SK-N-SH treated with all-trans-retinoic acid at 6 μM for 48 hours (cell line): ENCODE results near the gene PDE1A.
A peak's percentile ranks its signal among the peaks of the same experiment; 100 is the strongest.

ENCODE experiments used
- ATAC-seq: fragments of 200-7000 bp; cut with Tn5 transposase; 3 replicates; pipeline ENCODE4 v1.9.1; 2020; ENCODE audit warnings: mild to moderate bottlenecking, moderate library complexity
- ARNTL ChIP-seq: fragments of 450-650 bp; formaldehyde crosslinking; IDR thresholded peaks from 2 replicates; pipeline ENCODE4 v1.5.0; 2020; ENCODE audit warnings: low read depth, mild to moderate bottlenecking, moderate library complexity, borderline replicate concordance
- BACH2 ChIP-seq: fragments of 250-450 bp; sonication (Bioruptor Pico); IDR thresholded peaks from 2 replicates; pipeline ENCODE4 v1.9.0; 2021; ENCODE audit warnings: mild to moderate bottlenecking, borderline replicate concordance
- CSDC2 ChIP-seq: fragments of 250-450 bp; sonication (Bioruptor Pico); IDR thresholded peaks from 2 replicates; pipeline ENCODE4 v1.5.0; 2020; ENCODE audit warnings: mild to moderate bottlenecking, moderate library complexity
- ESRRG ChIP-seq: fragments of 250-450 bp; sonication (Bioruptor Pico); IDR thresholded peaks from 2 replicates; pipeline ENCODE4 v1.6.1; 2021; ENCODE audit warnings: mild to moderate bottlenecking
- GLIS3 ChIP-seq: fragments of 250-450 bp; sonication (Bioruptor Pico); IDR thresholded peaks from 2 replicates; pipeline ENCODE4 v1.5.0; 2020; ENCODE audit warnings: mild to moderate bottlenecking, moderate library complexity
- ISL1 ChIP-seq: fragments of 250-450 bp; sonication (Bioruptor Pico); IDR thresholded peaks from 2 replicates; pipeline ENCODE4 v2.1.2; 2022; ENCODE audit warnings: mild to moderate bottlenecking, moderate library complexity
- OSR1 ChIP-seq: fragments of 250-450 bp; sonication (Bioruptor Pico); IDR thresholded peaks from 2 replicates; pipeline ENCODE4 v1.8.0; 2022; ENCODE audit warnings: moderate library complexity, mild to moderate bottlenecking, inconsistent platforms
- PPARA ChIP-seq: fragments of 250-450 bp; sonication (Bioruptor Pico); IDR thresholded peaks from 2 replicates; pipeline ENCODE4 v1.5.0; 2020; ENCODE audit warnings: mild to moderate bottlenecking, borderline replicate concordance
- RARB ChIP-seq: fragments of 250-450 bp; sonication (Bioruptor Pico); IDR thresholded peaks from 2 replicates; pipeline ENCODE4 v1.8.0; 2021; ENCODE audit warnings: mild to moderate bottlenecking, moderate library complexity
- SNAI2 ChIP-seq: fragments of 250-450 bp; sonication (Bioruptor Pico); IDR thresholded peaks from 2 replicates; pipeline ENCODE4 v1.5.0; 2020; ENCODE audit warnings: mild to moderate bottlenecking, moderate library complexity
- TCF4 ChIP-seq: fragments of 250-450 bp; sonication (Bioruptor Pico); IDR thresholded peaks from 2 replicates; pipeline ENCODE4 v1.8.0; 2021; ENCODE audit warnings: mild to moderate bottlenecking, moderate library complexity, borderline replicate concordance
- TOX ChIP-seq: fragments of 250-450 bp; sonication (Bioruptor Pico); IDR thresholded peaks from 2 replicates; pipeline ENCODE4 v1.8.0; 2021; ENCODE audit warnings: mild to moderate bottlenecking, moderate library complexity, borderline replicate concordance
- ZC3H10 ChIP-seq: fragments of 250-450 bp; sonication (Bioruptor Pico); IDR thresholded peaks from 2 replicates; pipeline ENCODE4 v1.5.1; 2021; ENCODE audit warnings: mild to moderate bottlenecking, moderate library complexity
- ZFP3 ChIP-seq: fragments of 250-450 bp; sonication (Bioruptor Pico); IDR thresholded peaks from 2 replicates; pipeline ENCODE4 v1.5.0; 2020; ENCODE audit warnings: mild to moderate bottlenecking, moderate library complexity
- ZFP30 ChIP-seq: fragments of 450-650 bp; formaldehyde crosslinking; IDR thresholded peaks from 2 replicates; pipeline ENCODE4 v1.5.0; 2022; ENCODE audit warnings: mild to moderate bottlenecking, moderate library complexity
- ZNF565 ChIP-seq: fragments of 450-650 bp; formaldehyde crosslinking; conservative IDR thresholded peaks from 2 replicates; pipeline ENCODE4 v1.5.0; 2020; ENCODE audit warnings: low read depth, mild to moderate bottlenecking, moderate library complexity
- ZNF70 ChIP-seq: fragments of 450-650 bp; formaldehyde crosslinking; IDR thresholded peaks from 2 replicates; pipeline ENCODE4 v1.5.0; 2020; ENCODE audit warnings: mild to moderate bottlenecking, moderate library complexity
- ZNF8 ChIP-seq: fragments of 450-650 bp; formaldehyde crosslinking; IDR thresholded peaks from 2 replicates; pipeline ENCODE4 v1.5.0; 2020; ENCODE audit warnings: mild to moderate bottlenecking, moderate library complexity
- TF ChIP-seq, protein P1 (sequence below): fragments of 250-450 bp; sonication (Bioruptor Pico); IDR thresholded peaks from 2 replicates; pipeline ENCODE4 v1.5.1; 2021; ENCODE audit warnings: mild to moderate bottlenecking, moderate library complexity
- TF ChIP-seq, protein P2 (sequence below): fragments of 250-450 bp; sonication (Bioruptor Pico); IDR thresholded peaks from 2 replicates; pipeline ENCODE4 v1.5.1; 2020; ENCODE audit warnings: low read depth, mild to moderate bottlenecking, moderate library complexity
- TF ChIP-seq, protein P3 (sequence below): fragments of 250-450 bp; sonication (Bioruptor Pico); IDR thresholded peaks from 2 replicates; pipeline ENCODE4 v1.8.0; 2020; ENCODE audit warnings: mild to moderate bottlenecking, moderate library complexity, borderline replicate concordance
- TF ChIP-seq, protein P4 (sequence below): fragments of 250-450 bp; sonication (Bioruptor Pico); IDR thresholded peaks from 2 replicates; pipeline ENCODE4 v1.8.0; 2021; ENCODE audit warnings: low read depth, mild to moderate bottlenecking, moderate library complexity, borderline replicate concordance
- TF ChIP-seq, protein P5 (sequence below): fragments of 250-450 bp; sonication (Bioruptor Pico); IDR thresholded peaks from 2 replicates; pipeline ENCODE4 v1.5.0; 2020; ENCODE audit warnings: mild to moderate bottlenecking, moderate library complexity

PDE1A gene

DNA sequence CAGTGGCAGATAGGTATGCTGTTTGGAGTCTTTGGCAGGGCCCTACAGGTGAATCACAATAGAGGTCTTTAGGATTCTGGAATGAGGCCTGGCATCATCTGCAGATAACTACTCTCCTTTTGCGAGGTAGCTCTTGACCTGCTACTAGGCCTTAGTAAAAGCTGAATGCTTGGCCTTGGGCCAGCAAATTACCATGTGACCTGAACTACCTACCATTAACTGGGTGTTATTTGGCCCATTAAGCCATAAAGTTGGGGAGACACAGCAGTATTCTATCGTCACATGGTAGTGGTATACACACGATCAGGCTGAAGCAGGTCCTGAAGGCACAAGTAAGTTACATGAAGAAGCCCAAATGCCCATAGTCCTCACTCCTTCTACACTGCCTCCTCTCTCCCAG, 263.0 kb downstream of the PDE1A start:
- ATAC-seq: no peak

DNA sequence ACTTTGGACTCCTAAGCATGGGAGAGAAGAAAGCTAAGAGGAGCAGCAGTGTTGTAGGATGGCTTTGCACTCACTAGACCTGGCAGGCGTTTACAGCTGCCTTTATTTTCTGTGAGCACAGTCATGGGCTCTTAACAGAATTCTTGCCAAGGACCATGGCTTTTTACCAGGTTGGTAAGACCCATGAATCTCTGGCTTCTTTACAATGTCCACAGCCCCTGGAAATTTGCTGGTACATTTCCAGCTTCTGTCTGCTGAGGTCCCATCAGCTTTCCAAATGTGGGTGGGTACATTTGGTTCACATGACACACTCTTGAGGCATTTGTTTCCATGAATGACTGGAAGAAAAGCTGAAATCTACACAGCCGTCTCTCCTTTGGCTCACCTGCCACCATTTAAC, 278.5 kb downstream of the PDE1A start:
- TF ChIP-seq, protein P1, sequence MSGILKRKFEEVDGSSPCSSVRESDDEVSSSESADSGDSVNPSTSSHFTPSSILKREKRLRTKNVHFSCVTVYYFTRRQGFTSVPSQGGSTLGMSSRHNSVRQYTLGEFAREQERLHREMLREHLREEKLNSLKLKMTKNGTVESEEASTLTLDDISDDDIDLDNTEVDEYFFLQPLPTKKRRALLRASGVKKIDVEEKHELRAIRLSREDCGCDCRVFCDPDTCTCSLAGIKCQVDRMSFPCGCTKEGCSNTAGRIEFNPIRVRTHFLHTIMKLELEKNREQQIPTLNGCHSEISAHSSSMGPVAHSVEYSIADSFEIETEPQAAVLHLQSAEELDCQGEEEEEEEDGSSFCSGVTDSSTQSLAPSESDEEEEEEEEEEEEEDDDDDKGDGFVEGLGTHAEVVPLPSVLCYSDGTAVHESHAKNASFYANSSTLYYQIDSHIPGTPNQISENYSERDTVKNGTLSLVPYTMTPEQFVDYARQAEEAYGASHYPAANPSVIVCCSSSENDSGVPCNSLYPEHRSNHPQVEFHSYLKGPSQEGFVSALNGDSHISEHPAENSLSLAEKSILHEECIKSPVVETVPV (CRISPR knock-in tag): no peak
- TF ChIP-seq, protein P2, sequence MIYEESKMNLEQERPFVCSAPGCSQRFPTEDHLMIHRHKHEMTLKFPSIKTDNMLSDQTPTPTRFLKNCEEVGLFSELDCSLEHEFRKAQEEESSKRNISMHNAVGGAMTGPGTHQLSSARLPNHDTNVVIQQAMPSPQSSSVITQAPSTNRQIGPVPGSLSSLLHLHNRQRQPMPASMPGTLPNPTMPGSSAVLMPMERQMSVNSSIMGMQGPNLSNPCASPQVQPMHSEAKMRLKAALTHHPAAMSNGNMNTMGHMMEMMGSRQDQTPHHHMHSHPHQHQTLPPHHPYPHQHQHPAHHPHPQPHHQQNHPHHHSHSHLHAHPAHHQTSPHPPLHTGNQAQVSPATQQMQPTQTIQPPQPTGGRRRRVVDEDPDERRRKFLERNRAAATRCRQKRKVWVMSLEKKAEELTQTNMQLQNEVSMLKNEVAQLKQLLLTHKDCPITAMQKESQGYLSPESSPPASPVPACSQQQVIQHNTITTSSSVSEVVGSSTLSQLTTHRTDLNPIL: no peak
- TF ChIP-seq ZNF565 (CRISPR knock-in tag): no peak
- TF ChIP-seq, all 23 proteins: peak for 0
- ATAC-seq: no peak

More for the DNA sequence above, 263.0 kb downstream of the PDE1A start:
- TF ChIP-seq CSDC2 (no peak), SNAI2 (CRISPR knock-in tag) (no peak), TCF4 (CRISPR knock-in tag) (no peak), GLIS3 (no peak), ZNF565 (CRISPR knock-in tag) (no peak), OSR1 (CRISPR knock-in tag) (no peak), ZNF8 (CRISPR knock-in tag) (no peak), ZFP30 (CRISPR knock-in tag) (no peak), TOX (CRISPR knock-in tag) (no peak), ARNTL (no peak)

DNA sequence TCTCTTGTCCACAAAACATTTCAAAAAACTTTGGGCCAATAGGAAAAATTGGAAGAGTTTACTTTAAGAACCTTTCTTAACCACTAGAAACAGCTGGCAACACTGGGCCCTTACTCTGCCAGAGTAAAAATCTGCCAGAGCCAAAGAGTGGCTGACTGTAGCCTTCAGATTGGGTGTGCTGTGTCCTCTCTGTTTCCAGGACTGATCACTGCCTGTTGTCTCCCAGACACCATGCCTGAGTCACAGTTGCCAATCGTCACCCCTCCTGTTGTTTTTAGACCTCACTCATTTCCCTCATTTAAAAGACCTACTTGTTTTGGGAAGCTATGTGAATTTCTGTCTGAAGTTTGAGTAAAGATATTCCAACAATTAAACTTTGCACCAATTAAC, 282.1 kb downstream of the PDE1A start:
- TF ChIP-seq ISL1 (CRISPR knock-in tag) (no peak), CSDC2 (no peak), PPARA (CRISPR knock-in tag) (no peak), ZNF565 (CRISPR knock-in tag) (no peak), RARB (no peak), GLIS3 (no peak), ESRRG (CRISPR knock-in tag) (no peak), ZFP3 (CRISPR knock-in tag) (no peak), TOX (CRISPR knock-in tag) (no peak), OSR1 (CRISPR knock-in tag) (no peak), ZC3H10 (no peak), ZNF70 (CRISPR knock-in tag) (no peak), BACH2 (CRISPR knock-in tag) (no peak), ARNTL (no peak), ZFP30 (CRISPR knock-in tag) (no peak)
- TF ChIP-seq, protein P3, sequence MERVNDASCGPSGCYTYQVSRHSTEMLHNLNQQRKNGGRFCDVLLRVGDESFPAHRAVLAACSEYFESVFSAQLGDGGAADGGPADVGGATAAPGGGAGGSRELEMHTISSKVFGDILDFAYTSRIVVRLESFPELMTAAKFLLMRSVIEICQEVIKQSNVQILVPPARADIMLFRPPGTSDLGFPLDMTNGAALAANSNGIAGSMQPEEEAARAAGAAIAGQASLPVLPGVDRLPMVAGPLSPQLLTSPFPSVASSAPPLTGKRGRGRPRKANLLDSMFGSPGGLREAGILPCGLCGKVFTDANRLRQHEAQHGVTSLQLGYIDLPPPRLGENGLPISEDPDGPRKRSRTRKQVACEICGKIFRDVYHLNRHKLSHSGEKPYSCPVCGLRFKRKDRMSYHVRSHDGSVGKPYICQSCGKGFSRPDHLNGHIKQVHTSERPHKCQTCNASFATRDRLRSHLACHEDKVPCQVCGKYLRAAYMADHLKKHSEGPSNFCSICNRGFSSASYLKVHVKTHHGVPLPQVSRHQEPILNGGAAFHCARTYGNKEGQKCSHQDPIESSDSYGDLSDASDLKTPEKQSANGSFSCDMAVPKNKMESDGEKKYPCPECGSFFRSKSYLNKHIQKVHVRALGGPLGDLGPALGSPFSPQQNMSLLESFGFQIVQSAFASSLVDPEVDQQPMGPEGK: no peak
- TF ChIP-seq, protein P4, sequence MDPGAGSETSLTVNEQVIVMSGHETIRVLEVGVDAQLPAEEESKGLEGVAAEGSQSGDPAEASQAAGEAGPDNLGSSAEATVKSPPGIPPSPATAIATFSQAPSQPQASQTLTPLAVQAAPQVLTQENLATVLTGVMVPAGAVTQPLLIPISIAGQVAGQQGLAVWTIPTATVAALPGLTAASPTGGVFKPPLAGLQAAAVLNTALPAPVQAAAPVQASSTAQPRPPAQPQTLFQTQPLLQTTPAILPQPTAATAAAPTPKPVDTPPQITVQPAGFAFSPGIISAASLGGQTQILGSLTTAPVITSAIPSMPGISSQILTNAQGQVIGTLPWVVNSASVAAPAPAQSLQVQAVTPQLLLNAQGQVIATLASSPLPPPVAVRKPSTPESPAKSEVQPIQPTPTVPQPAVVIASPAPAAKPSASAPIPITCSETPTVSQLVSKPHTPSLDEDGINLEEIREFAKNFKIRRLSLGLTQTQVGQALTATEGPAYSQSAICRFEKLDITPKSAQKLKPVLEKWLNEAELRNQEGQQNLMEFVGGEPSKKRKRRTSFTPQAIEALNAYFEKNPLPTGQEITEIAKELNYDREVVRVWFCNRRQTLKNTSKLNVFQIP (CRISPR knock-in tag): no peak
- TF ChIP-seq, protein P1 (CRISPR knock-in tag): no peak
- TF ChIP-seq, protein P2: no peak
- TF ChIP-seq, protein P5, sequence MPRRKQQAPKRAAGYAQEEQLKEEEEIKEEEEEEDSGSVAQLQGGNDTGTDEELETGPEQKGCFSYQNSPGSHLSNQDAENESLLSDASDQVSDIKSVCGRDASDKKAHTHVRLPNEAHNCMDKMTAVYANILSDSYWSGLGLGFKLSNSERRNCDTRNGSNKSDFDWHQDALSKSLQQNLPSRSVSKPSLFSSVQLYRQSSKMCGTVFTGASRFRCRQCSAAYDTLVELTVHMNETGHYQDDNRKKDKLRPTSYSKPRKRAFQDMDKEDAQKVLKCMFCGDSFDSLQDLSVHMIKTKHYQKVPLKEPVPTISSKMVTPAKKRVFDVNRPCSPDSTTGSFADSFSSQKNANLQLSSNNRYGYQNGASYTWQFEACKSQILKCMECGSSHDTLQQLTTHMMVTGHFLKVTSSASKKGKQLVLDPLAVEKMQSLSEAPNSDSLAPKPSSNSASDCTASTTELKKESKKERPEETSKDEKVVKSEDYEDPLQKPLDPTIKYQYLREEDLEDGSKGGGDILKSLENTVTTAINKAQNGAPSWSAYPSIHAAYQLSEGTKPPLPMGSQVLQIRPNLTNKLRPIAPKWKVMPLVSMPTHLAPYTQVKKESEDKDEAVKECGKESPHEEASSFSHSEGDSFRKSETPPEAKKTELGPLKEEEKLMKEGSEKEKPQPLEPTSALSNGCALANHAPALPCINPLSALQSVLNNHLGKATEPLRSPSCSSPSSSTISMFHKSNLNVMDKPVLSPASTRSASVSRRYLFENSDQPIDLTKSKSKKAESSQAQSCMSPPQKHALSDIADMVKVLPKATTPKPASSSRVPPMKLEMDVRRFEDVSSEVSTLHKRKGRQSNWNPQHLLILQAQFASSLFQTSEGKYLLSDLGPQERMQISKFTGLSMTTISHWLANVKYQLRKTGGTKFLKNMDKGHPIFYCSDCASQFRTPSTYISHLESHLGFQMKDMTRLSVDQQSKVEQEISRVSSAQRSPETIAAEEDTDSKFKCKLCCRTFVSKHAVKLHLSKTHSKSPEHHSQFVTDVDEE (CRISPR knock-in tag): no peak
- peak; percentile 76 for ATAC-seq
